Keratinocyte (primary cell): ENCODE data around the gene NEGR1. TPM values are rescaled to one million over a fixed set of nuclear protein-coding genes. Genes with fewer than 3 reads are reported as not detected.

ENCODE experiments used
- DNase-seq: peaks from one replicate; pipeline ENCODE4 v3.0.0-alpha.2; 2011; ENCODE audit warnings: low read depth, missing footprints, low spot score
- FAIRE-seq: peaks from 2 replicates; lab custom pipeline; 2011; peaks lifted over from hg19 to GRCh38; lab: Jason Lieb, UNC
- H2AFZ ChIP-seq: 2 replicates; pipeline ENCODE4 v1.6.0; 2012; ENCODE audit warnings: low read length, control low read depth, inconsistent platforms; ENCODE audit not compliant: control insufficient read depth
- H3K27ac ChIP-seq: 2 replicates; pipeline ENCODE4 v1.5.1; 2011; ENCODE audit warnings: low read length; ENCODE audit not compliant: control insufficient read depth, insufficient read depth
- H3K27me3 ChIP-seq: 3 replicates; pipeline ENCODE4 v1.6.0; 2011; ENCODE audit warnings: low read length; ENCODE audit not compliant: control insufficient read depth, insufficient read depth; ENCODE audit errors: extremely low read depth
- H3K36me3 ChIP-seq, 2 experiments: 2 replicates in 1 of 2; 3 replicates in 1 of 2; pipeline ENCODE4 v1.5.1; 2011; ENCODE audit warnings: low read length in 2 of 2, mild to moderate bottlenecking in 1 of 2; ENCODE audit not compliant: control insufficient read depth in 2 of 2, insufficient read depth in 2 of 2; ENCODE audit errors: extremely low read depth in 1 of 2
- H3K4me1 ChIP-seq: 3 replicates; pipeline ENCODE4 v1.5.1; 2011; ENCODE audit warnings: low read length; ENCODE audit not compliant: control insufficient read depth, insufficient read depth; ENCODE audit errors: extremely low read depth
- H3K4me2 ChIP-seq: 3 replicates; pipeline ENCODE4 v1.6.0; 2011; ENCODE audit warnings: low read depth, low read length; ENCODE audit not compliant: control insufficient read depth, insufficient read depth; ENCODE audit errors: extremely low read depth
- H3K4me3 ChIP-seq, 3 experiments: fragments of 200-600 bp in 1 of 3; sonication (generic) in 1 of 3; 2 replicates in 2 of 3; 3 replicates in 1 of 3; pipeline ENCODE4 v1.5.1; 2011 to 2016; ENCODE audit warnings: low read length in 3 of 3, mild to moderate bottlenecking in 3 of 3, control low read depth in 2 of 3, inconsistent platforms in 1 of 3, low read depth in 1 of 3, mixed read lengths in 1 of 3, mixed run types in 1 of 3, moderate library complexity in 1 of 3; ENCODE audit not compliant: control insufficient read depth in 2 of 3, insufficient read depth in 2 of 3; ENCODE audit errors: extremely low read depth in 1 of 3
- H3K79me2 ChIP-seq: 2 replicates; pipeline ENCODE4 v1.6.0; 2012; ENCODE audit warnings: low read length; ENCODE audit not compliant: control insufficient read depth, insufficient read depth
- H3K9ac ChIP-seq: 3 replicates; pipeline ENCODE4 v1.6.0; 2011; ENCODE audit warnings: low read length; ENCODE audit not compliant: control insufficient read depth, insufficient read depth; ENCODE audit errors: extremely low read depth
- H3K9me1 ChIP-seq: 3 replicates; pipeline ENCODE4 v1.6.0; 2011; ENCODE audit warnings: low read length; ENCODE audit not compliant: control insufficient read depth, insufficient read depth; ENCODE audit errors: extremely low read depth
- H3K9me3 ChIP-seq: 2 replicates; pipeline ENCODE4 v1.5.1; 2012; ENCODE audit warnings: low read depth, low read length; ENCODE audit not compliant: control insufficient read depth
- H4K20me1 ChIP-seq: 3 replicates; pipeline ENCODE4 v1.6.0; 2011; ENCODE audit warnings: low read length; ENCODE audit not compliant: control insufficient read depth, insufficient read depth; ENCODE audit errors: extremely low read depth
- EZH2 ChIP-seq: IDR thresholded peaks from one replicate; pipeline ENCODE4 v1.6.1; 2012; ENCODE audit warnings: inconsistent platforms, mild to moderate bottlenecking, low read length, moderate library complexity
- dilution Hi-C: fragments of 300-500 bp; cut with MboI; formaldehyde crosslinking; loops from one replicate; pipeline ENCODE4 v1.7.0; 2020; ENCODE audit warnings: low sequenced_read_pairs; ENCODE audit not compliant: extremely low pct_ligation_motif_present
- polyA plus RNA-seq, 5 experiments: library from polyadenylated mRNA; depleted of rRNA in 3 of 5; stranded (reverse) in 3 of 5; stranded (forward) in 1 of 5; unstranded in 1 of 5; fragments of >200 nt; gene quantifications; 1 replicate in 1 of 5; 2 replicates in 3 of 5; 3 replicates in 1 of 5; pipeline versions ENCODE4 v1.2.1 to v1.2.3, GENCODE V29; 2011 to 2012; ENCODE audit warnings: missing spikeins in 2 of 5, low read depth in 1 of 5, low replicate concordance in 1 of 5
- TF ChIP-seq, protein P1 (sequence below), 3 experiments: IDR thresholded peaks in 1 of 3; conservative IDR thresholded peaks in 1 of 3; optimal IDR thresholded peaks in 1 of 3; 2 replicates in 2 of 3; 3 replicates in 1 of 3; pipeline versions ENCODE3 to v1.5.1; 2011; ENCODE audit warnings: low read length in 3 of 3, mild to moderate bottlenecking in 3 of 3, moderate library complexity in 2 of 3, control low read depth in 1 of 3, inconsistent platforms in 1 of 3; ENCODE audit not compliant: insufficient read depth in 2 of 3; ENCODE audit errors: extremely low read depth in 1 of 3

The NEGR1 gene
- polyA plus RNA-seq, 1 donor (not counting 4 experiments of a cell fraction or from before 2014, with no cell fraction given): 1.6 TPM

DNA sequence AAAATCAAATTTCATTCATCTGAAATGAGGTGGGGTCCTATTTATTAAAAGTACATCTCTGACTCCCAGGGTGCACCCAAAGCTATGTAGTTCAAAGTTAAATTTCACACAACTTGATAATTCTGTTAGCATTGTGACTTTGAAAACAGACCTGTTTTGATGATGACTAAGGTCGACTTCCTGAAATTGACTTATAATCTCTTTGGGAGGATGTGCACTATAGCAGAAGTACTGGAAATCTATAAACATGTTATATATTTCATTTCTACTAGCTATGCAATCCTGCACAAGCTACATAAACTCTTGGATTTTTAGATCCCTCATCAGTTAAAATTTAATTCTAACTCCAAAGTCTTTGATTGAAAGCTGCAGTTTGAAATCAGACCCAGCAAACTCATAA, 507.6 kb downstream of the NEGR1 start:
- no peaks in the 10 kb centered on the region for H3K79me2 ChIP-seq
- no peak for TF ChIP-seq EZH2
- TF ChIP-seq, protein P1, sequence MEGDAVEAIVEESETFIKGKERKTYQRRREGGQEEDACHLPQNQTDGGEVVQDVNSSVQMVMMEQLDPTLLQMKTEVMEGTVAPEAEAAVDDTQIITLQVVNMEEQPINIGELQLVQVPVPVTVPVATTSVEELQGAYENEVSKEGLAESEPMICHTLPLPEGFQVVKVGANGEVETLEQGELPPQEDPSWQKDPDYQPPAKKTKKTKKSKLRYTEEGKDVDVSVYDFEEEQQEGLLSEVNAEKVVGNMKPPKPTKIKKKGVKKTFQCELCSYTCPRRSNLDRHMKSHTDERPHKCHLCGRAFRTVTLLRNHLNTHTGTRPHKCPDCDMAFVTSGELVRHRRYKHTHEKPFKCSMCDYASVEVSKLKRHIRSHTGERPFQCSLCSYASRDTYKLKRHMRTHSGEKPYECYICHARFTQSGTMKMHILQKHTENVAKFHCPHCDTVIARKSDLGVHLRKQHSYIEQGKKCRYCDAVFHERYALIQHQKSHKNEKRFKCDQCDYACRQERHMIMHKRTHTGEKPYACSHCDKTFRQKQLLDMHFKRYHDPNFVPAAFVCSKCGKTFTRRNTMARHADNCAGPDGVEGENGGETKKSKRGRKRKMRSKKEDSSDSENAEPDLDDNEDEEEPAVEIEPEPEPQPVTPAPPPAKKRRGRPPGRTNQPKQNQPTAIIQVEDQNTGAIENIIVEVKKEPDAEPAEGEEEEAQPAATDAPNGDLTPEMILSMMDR (optimal IDR thresholded peaks at IDR 0.05 in 1 of 3, IDR thresholded peaks at IDR 0.05 in 1 of 3, conservative IDR thresholded peaks at IDR 0.05 in 1 of 3; ENCODE audit: extremely low read depth in 1 of 3, insufficient read depth in 2 of 3, low read length in 3 of 3): no peak
- H3K4me1 ChIP-seq: no peaks in the 10 kb centered on the region
- dilution Hi-C loops: no loop called here
- no peaks in the 10 kb centered on the region for H3K36me3 ChIP-seq
- H4K20me1 ChIP-seq: no peaks in the 10 kb centered on the region
- no peaks in the 10 kb centered on the region for H3K9me3 ChIP-seq
- no peak overlapping the region for H3K4me3 ChIP-seq
- DNase-seq: no peak
- no peaks in the 10 kb centered on the region for H3K9me1 ChIP-seq
- H3K27ac ChIP-seq: no peak overlapping the region
- no peak overlapping the region for H3K9ac ChIP-seq
- H2AFZ ChIP-seq: no peak overlapping the region
- FAIRE-seq: no peak
- H3K4me2 ChIP-seq: no peak overlapping the region
- H3K27me3 ChIP-seq: no peaks in the 10 kb centered on the region

DNA sequence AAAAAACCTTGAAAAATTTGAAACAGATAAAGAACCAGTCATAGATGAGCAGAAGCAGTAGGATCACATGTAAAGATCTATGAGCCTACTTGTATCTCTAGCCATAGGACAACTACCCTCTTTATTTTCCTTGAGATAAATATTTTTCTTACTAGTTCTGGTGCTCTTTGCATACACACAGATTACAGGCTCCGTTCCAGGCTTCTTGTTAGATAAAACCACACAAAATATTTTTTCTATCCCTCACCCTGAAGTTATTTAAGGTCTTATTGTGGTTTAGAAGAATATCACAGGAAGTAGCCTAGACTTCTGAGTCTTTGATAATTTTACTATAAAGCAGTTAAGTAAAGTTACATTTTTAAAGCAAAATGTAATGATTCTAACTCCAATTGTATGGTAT, 512.2 kb downstream of the NEGR1 start:
- Histone ChIP-seq H3K36me3 (no peaks in the 10 kb centered on the region), H3K9me3 (no peaks in the 10 kb centered on the region), H3K4me1 (no peaks in the 10 kb centered on the region), H4K20me1 (no peaks in the 10 kb centered on the region), H3K27ac (no peak overlapping the region), H3K4me3 (no peak overlapping the region), H3K4me2 (no peak overlapping the region), H3K27me3 (no peaks in the 10 kb centered on the region), H3K9me1 (no peaks in the 10 kb centered on the region), H3K79me2 (no peaks in the 10 kb centered on the region), H3K9ac (no peak overlapping the region), H2AFZ (no peak overlapping the region)
- no peak for DNase-seq
- no peak for TF ChIP-seq EZH2
- TF ChIP-seq, protein P1 (optimal IDR thresholded peaks at IDR 0.05 in 1 of 3, IDR thresholded peaks at IDR 0.05 in 1 of 3, conservative IDR thresholded peaks at IDR 0.05 in 1 of 3; ENCODE audit: extremely low read depth in 1 of 3, insufficient read depth in 2 of 3, low read length in 3 of 3): no peak
- dilution Hi-C loops: no loop called here
- no peak for FAIRE-seq
